GM18909 (cell line): ENCODE results near the gene KSR2.
"Not testable (repeated sequence)": the region's sequence is repeated elsewhere in the genome, so short reads cannot be mapped to it uniquely, and the experiment has no call there.

Experiments used
- ATAC-seq: cut with Tn5 transposase; IDR thresholded peaks from one replicate; pipeline ENCODE4 v1.9.1; 2021; ENCODE audit warnings: mild to moderate bottlenecking; ENCODE audit not compliant: unreplicated experiment, poor library complexity

The KSR2 gene

DNA sequence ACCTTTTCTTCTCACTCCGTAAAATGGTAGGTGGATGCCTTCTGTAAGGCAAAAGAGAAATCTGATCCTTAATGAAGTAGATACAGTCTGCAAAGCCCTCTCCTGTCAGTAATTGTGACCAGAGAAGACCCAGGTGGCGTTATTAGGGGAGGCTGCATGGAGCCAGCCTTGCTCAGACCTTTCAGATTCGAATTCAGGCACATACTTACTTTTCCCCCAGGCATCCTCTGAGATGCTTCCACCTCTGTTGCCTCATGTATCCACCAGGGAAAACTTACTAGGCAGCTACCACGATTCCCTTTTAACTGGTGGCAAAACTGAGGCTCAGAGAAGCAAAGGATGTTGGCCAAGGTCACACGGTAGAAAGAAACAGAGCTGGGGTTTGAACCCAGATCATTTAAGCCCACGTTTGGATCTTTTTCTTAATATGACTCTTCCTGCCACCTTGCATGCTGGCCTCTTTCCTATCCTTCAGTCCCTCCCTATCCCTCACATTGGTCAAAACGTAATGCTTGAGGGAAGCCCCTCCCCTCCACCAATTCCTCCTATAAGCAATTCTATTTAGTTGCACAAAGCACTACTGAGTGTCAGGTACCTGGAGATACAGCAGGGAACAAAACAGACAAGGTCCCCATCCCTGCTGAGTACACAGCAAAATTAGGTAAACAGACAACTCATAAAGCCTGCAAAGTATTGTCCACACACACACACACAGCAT lies 179.4 kb downstream of the KSR2 start:
- ATAC-seq, result no peak

DNA sequence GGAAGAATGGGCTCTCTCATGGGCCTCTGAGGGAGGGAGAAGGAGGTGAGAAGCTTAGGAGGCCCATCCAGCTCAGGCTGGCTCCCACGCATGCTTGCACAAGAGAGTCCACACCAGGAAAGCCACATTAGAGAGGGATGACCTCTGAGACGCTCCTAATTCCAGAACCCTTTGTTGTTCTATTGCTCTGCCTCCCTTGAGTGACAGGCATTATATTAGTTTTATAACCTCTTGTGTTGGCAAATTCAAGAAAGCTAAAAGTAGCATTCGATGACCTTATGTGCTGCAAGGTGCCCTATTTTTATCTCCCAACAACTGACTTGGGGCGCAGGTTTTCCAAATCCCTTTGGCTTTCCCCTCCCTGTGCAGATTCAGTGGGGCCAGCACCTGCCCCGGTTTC lies 190.1 kb downstream of the KSR2 start:
- ATAC-seq, result no peak

DNA sequence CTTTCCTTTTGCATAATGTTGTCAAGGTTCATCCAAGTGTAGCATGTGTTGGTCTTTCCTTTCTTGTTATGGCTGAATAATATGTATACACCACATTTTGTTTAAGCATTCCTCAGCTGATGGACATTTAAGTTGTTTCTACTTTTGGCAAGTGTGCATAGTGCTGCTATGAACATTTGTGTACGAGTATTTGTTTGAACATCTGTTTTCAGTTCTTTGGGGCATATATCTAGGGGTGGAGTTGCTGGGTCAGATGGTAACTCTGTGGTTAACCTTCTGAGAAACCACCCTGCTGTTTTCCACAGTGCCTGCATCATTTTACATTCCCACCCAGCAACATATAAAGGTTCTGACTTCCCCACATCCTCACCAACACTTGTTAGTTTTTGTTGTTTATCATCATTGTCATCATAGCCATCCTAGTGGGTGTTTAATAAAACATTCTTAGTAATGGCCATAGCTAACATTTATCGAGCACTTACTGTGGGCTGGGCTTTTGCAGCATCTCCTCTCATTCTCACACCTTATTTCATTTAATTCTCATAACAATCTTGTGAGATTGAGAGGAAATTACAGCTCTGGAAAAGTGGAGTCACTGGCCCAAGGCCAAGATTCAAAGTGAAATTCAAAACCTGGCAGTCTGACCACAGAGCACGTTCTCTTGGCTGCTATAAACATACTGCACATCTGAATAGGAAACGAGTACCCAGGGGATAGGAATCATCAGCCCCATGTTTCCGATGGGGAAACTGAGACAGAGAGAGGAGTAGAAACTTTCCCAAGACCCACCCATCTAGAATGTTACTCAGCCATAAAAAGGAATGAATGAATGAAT lies 193.6 kb downstream of the KSR2 start:
- ATAC-seq, result no peak

- no peak for ATAC-seq
Observed at GRCh38 chr12:117768860-117769259, 199.9 kb downstream of the KSR2 start.

DNA sequence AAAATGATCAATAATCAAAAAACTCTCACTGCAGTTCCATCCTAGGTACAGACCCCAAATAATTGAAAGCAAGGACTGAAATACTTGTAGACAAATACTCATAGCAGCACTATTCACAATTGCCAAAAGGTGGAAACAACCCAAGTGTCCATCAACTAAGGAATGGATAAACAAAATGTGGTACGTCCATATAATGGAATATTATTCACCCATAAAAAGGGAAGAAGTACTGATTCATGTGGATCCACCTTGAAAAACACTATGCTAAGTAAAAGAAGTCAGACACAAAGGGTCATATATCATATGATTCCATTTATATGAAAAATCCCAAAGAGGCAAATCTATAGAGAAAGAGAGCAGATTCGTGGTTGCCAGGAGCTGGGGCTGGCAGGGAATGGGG lies 202.8 kb downstream of the KSR2 start:
- ATAC-seq, result no peak

GRCh38 chr12:117762143-117762542 lies 206.6 kb downstream of the KSR2 start:
- no peak for ATAC-seq

DNA sequence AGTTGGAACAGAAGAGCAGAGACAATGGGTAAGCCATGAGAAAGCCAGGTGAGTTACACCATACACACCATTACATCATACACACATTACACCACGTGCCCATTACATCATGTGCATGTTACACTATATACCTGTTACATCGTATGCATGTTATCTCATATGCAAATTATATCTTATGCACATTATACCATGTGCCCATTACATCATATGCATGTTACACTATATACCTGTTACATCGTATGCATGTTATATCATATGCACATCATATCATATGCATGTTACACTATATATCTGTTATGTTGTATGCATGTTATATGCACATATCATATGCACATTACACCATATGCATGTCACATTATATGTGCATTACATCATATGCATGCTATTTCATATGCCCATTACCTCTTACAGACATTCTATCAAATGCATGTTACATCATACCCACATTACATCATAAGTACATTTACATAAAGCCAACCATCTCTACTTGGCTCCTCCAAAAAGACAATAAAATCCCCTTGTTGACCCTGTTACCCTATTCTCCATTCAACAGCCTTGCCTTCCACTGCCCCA lies 207.2 kb downstream of the KSR2 start:
- ATAC-seq, result no peak

- ATAC-seq, result no peak
Observed at GRCh38 chr12:117760990-117761389, 207.8 kb downstream of the KSR2 start.

DNA sequence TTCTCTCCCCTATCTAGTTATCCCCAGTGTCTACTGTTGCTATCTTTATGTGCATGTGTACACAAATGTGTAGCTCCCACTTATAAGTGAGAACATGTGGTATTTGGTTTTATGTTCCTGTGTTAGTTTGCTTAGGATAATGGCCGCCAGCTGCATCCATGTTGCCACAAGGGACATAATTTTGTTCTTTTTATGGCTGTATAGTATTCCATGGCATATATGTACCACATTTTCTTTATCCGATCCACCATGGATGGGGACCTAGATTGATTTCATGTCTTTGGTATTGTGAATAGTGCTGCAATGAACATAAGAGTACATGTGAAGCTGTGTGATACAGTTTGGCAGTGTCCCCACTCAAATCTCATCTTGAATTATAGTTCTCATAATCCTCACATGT lies 218.1 kb downstream of the KSR2 start:
- no peak for ATAC-seq

- ATAC-seq, result no peak
Observed at GRCh38 chr12:117749431-117749830, 219.4 kb downstream of the KSR2 start.

DNA sequence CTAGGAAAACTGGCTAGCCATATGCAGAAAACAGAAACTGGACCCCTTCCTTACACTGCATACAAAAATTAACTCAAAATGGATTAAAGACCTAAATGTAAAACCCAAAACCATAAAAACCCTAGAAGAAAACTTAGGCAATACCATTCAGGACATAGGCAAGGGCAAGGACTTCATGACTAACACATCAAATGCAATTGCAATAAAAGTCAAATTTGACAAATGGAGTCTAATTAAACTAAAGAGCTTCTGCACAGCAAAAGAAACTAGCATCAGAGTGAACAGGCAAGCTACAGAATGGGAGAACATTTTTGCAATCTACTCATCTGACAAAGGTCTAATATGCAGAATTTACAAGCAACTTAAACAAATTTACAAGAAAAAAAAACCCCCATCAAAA lies 222.4 kb downstream of the KSR2 start:
- not testable (repeated sequence) for ATAC-seq

- ATAC-seq, result no peak
Observed at GRCh38 chr12:117744418-117744817, 224.4 kb downstream of the KSR2 start.

DNA sequence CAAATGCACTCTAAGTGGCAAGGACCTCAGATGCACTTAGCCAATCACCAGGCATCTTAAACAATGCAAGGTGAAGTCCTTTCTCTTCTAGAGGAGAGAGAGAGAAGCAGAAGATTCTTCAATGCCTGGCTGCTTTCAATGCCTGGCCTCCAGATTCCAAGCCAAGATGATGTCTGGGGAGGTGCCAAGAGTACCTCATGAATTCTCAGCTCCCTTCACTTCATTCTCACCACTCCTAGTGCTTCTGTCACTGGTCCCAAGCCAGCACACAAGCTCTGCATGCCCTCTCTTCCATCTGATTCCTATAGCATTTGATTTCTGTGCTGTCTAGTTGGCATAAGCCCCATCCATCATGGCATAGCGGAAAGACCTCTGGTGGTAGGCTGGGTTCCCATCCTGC lies 225.0 kb downstream of the KSR2 start:
- no peak for ATAC-seq

DNA sequence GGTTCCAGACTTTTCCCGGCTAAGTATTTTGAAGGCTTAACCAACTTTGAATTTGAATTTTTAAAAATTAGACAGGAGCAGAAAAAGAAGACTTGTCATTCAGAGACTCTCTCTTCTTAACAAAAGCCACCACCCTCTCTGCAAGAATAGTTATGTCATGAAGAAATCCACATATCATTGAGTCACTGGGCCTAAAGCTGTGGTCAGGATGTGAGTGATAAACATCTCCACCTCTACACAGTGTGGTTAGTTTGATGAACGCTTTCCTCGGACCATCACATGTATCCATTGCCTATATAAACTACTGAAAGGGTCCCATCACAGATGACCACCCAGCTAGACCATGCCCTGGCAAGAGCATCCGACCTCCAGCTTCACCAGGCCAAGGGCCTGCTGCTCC lies 226.1 kb downstream of the KSR2 start:
- no peak for ATAC-seq

DNA sequence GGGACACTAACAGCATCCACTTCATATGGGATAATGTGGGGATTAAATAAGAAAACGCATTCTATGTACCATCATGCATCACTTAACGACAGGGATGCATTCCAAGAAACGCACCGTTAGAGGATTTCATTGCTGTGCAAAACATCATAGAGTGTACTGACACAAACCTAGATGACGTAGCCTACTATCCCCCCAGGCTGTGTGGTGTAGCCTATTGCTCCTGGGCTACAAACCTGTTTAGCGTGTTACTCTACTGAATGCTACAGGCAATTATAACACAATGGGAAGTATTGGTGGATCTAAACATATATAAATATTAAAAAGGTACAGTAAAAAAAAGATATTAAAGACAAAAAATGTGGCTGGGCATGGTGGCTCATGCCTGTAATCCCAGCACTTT lies 230.6 kb downstream of the KSR2 start:
- no peak for ATAC-seq

GRCh38 chr12:117733549-117733805 lies 235.3 kb downstream of the KSR2 start:
- ATAC-seq, result no peak

GRCh38 chr12:117732761-117733548 lies 235.8 kb downstream of the KSR2 start:
- ATAC-seq, result no peak

DNA sequence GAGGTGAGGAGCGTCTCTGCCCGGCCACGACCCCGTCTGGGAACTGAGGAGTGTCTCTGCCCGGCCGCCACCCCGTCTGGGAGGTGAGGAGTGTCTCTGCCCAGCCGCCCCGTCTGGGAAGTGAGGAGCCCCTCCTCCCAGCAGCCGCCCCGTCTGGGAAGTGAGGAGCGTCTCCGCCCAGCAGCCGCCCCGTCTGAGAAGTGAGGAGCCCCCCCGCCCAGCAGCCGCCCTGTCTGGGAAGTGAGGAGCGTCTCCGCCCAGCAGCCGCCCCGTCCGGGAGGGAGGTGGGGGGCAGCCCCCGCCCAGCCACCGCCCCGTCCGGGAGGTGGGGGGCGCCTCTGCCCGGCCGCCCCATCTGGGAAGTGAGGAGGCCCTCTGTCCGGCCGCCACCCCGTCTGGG lies 237.7 kb downstream of the KSR2 start:
- not testable (repeated sequence) for ATAC-seq

GRCh38 chr12:117727301-117727700 lies 241.5 kb downstream of the KSR2 start:
- ATAC-seq, result no peak

GRCh38 chr12:117724543-117724942 lies 244.2 kb downstream of the KSR2 start:
- ATAC-seq, result no peak

DNA sequence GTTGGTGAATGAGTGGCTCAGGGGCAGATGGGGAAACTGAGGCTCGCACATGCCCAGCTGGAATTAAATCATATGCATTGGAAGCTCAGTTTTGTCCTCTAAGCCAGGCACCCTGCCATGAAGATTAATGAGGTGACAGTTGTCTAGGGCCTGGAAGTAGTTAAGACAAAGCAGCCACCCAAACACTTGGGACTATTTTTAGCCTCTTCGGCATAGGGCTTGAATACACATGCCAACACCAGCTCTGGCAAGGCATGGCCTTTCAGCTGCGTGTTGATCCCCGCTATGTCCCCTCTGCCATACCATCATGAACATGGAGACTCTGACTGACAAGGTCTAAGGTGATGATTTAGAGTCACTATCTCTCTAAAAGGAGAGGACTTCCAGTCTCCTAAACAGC lies 250.2 kb downstream of the KSR2 start:
- no peak for ATAC-seq
